ENCODE results near the gene RIT2.

- TF ChIP-seq CTCF (IDR thresholded peaks at IDR 0.05; ENCODE audit: low read length) (no peak), EZH2 (IDR thresholded peaks at IDR 0.05; ENCODE audit: borderline replicate concordance, low read length) (no peak)
Measured at GRCh38 chr18:42954887-42955286, 160.6 kb downstream of the RIT2 start.

Measured in OCI-LY1 (cell line).